Mucosa of rectum (tissue), 2 donors: ENCODE results near the gene RECQL.
"Not testable (repeated sequence)": the region's sequence is repeated elsewhere in the genome, so short reads cannot be mapped to it uniquely, and the experiment has no call there.

Source experiments
- H3K27ac ChIP-seq, 2 donors: one replicate each; pipeline ENCODE4 v1.7.0; 2013; ENCODE audit warnings: inconsistent platforms in 2 of 2, low read depth in 2 of 2, low read length in 2 of 2
- H3K27me3 ChIP-seq, 2 donors: one replicate each; pipeline ENCODE4 v1.7.0; 2013; ENCODE audit warnings: low read length in 2 of 2; ENCODE audit not compliant: control insufficient read depth in 2 of 2, insufficient read depth in 2 of 2
- H3K36me3 ChIP-seq, 2 donors: one replicate each; pipeline ENCODE4 v1.7.0; 2013; ENCODE audit warnings: low read length in 2 of 2; ENCODE audit not compliant: control insufficient read depth in 2 of 2, insufficient read depth in 2 of 2
- H3K4me1 ChIP-seq, 2 donors: one replicate each; pipeline ENCODE4 v1.7.0; 2013; ENCODE audit warnings: low read length in 2 of 2, mild to moderate bottlenecking in 1 of 2; ENCODE audit not compliant: control insufficient read depth in 2 of 2, insufficient read depth in 2 of 2
- H3K4me3 ChIP-seq, 2 donors: one replicate each; pipeline ENCODE4 v1.7.0; 2013; ENCODE audit warnings: low read length in 2 of 2
- H3K9ac ChIP-seq, 2 donors: one replicate each; pipeline ENCODE4 v1.7.0; 2013; ENCODE audit warnings: low read length in 2 of 2, low read depth in 1 of 2, mild to moderate bottlenecking in 1 of 2
- H3K9me3 ChIP-seq, 2 donors: one replicate each; pipeline ENCODE4 v1.7.0; 2013; ENCODE audit warnings: low read length in 2 of 2; ENCODE audit not compliant: control insufficient read depth in 2 of 2
- donor health status: healthy.
- donor health status: Normal muscosa, but diverticular disease.

Gene RECQL

DNA sequence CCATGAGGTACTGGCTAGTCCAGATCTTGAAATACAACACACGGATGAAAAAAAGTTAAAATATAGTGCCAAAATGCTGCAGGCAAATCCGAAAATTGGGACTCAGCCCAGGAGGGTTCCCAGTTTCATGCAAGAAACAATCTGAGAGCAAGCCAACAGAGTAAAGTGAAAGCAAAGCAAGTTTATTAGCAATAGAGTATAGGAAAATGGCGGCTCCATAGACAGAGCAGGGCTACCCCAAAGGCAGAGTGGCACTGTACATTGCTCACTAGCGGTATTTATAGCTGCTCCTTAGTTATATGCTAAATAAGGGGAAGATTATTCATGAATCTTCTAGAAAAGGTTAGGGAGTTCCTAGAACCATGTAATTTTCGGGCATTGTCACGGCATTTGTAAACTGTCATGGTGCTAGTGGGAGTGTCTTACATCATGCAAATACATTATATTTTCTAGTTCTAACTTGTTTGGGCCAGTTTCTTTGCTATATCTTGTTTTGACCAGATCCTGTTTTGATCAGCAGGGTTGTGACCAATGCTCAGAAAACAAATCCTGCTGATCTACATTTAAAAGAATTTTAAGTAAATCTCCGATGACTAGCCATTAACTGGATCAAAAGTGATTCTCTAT, 29.1 kb downstream of the RECQL start:
- Histone ChIP-seq H3K4me3 (no peak overlapping the region), H3K4me1 (no peaks in the 10 kb centered on the region), H3K36me3 (peaks cover 32 to 45% of the 10 kb centered on the region in 2 donors), H3K9ac (no peak overlapping the region), H3K27ac (no peak overlapping the region), H3K9me3 (no peaks in the 10 kb centered on the region), H3K27me3 (no peaks in the 10 kb centered on the region)

DNA sequence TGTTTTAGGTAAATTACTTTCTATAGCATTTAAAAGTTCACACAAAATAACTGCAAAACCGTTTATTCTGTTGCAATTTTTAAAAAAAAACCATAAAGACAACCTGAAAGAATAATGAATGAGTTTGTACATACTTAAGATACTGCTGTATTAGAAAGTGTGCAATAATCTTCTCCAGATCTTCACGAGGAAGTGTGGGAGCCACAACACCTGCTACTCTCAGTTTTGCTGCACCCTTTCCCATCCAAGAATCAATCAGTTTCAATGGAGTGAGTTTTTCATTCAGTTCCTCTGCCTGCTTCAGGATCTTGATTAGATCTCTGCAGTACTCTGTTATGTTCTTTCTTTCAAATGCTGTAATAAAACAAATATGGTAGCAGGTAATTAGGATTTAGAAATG, 30.1 kb downstream of the RECQL start:
- Histone ChIP-seq H3K4me1 (no peaks in the 10 kb centered on the region), H3K9ac (no peak overlapping the region), H3K4me3 (no peak overlapping the region), H3K27me3 (no peaks in the 10 kb centered on the region), H3K36me3 (peaks cover 31 to 47% of the 10 kb centered on the region in 2 donors), H3K9me3 (no peaks in the 10 kb centered on the region), H3K27ac (no peak overlapping the region)

DNA sequence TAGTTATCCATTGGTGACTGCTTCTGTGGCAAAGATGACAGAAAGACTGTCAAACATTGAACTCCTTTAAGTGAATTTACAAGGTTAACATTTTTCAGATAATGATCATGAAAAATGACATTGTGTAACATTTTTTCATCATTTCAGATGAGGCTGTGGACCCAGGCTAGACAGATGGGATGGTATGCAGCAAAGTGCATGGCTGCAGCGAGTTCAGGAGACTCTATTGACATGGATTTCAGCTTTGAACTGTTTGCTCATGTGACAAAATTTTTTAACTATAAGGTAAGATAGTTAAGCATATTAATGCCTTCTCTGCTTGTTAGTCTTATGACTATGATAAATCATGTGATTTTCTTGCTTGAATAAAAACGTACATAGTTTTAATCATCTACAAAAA, 34.1 kb downstream of the RECQL start:
- not testable (repeated sequence) for H3K4me3 ChIP-seq, H3K27ac ChIP-seq
- peaks cover 36 to 45% of the 10 kb centered on the region in 2 donors for H3K36me3 ChIP-seq

DNA sequence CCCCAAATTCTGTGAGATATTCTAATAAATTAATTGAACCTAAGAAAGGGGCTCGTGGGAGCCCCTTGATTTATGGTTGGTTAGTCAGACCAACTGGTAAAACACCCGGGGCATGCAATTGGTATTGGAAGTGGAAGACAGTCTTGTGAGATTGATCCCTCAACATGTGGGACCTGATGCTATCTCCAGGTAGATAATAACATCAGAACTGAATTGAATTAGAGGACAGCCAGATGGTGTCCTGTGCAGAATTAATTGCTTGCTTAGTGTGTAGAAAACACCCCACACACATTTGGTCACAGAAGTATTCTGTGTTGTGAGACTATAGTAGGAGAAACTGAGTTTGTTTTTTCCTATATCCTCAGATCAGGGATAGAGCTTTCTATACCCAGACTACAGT, 42.0 kb downstream of the RECQL start:
- Histone ChIP-seq H3K27me3 (no peaks in the 10 kb centered on the region), H3K4me3 (no peak overlapping the region), H3K36me3 (peaks cover 62 to 71% of the 10 kb centered on the region in 2 donors), H3K4me1 (no peaks in the 10 kb centered on the region), H3K9ac (no peak overlapping the region), H3K27ac (no peak overlapping the region), H3K9me3 (no peaks in the 10 kb centered on the region)

More for the DNA sequence above, 34.1 kb downstream of the RECQL start:
- not testable (repeated sequence) for H3K9me3 ChIP-seq, H3K4me1 ChIP-seq, H3K9ac ChIP-seq, H3K27me3 ChIP-seq

DNA sequence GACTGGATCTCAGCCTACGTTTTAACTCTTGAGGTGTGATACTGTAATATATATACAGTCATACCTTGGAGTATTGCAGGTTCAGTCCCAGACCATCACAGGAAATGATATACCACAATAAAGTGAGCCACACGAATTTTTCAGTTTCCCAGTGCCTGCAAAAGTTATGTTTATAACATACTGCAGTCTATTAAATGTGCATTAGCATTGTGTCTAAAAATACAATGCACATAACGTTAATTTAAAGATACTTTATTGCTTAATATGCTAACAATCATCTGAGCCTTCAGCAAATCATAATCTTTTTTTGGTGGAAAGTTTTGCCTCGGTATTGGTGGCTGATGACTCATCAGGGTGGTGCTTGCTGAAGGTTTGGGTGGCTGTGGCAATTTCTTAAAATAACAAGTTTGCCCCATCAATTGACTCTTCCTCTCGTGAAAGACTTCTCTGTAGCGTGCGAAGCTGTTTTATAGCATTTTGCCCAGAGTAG, 45.1 kb downstream of the RECQL start:
- Histone ChIP-seq H3K9me3 (no peaks in the 10 kb centered on the region), H3K27ac (no peak overlapping the region), H3K4me3 (no peak overlapping the region), H3K36me3 (peaks cover 49 to 59% of the 10 kb centered on the region in 2 donors), H3K4me1 (no peaks in the 10 kb centered on the region), H3K9ac (no peak overlapping the region), H3K27me3 (no peaks in the 10 kb centered on the region)

DNA sequence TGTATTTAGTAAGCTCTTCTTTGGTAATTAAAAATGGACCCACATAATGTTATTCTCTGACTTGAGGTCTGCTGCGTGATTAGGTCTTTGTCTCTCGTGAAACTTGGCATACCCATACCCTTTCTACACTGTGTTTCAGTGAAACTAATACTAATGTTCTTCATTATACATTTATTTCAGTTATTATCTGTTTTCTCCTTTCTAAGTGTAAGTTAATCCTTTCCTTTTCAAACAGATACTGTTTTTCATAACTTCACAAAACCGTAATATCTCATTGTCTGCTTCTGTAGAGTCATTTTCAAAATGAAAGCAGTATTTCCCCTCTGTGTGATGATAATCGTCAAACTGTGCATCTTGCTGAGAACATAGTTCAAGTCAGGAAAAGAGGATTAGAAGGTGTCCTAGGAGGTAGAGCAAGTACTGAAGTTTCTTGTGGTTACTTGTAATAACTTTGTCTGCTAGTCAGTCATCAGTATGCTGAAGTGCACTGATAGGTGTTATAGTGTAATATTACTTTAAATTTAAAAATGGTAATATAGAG, 48.1 kb downstream of the RECQL start:
- H3K4me1 ChIP-seq, result no peaks in the 10 kb centered on the region
- H3K27me3 ChIP-seq, result no peaks in the 10 kb centered on the region
- H3K9me3 ChIP-seq, result no peaks in the 10 kb centered on the region
- no peak overlapping the region for H3K4me3 ChIP-seq
- no peak overlapping the region for H3K27ac ChIP-seq
- H3K36me3 ChIP-seq, result peaks cover 41 to 57% of the 10 kb centered on the region in 2 donors
- H3K9ac ChIP-seq, result no peak overlapping the region

DNA sequence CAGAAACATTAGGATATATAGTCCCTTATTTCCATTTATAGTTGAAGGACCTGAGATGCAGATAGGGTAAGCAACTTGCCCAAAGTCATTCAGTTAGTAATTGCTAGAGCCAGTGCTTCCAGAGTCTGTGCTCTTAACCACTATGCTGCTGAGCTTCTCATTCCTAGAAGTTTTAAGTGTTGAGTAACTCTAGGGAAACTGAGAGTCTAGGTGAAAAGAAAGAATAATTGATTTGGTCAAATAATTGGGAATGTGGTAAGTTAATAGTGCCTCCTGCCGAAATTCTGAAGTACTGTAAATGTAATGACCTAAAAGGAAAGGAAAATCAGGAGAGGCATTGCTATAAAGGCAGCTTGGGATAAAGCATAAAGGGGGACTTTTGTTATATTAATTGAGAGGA, 49.9 kb downstream of the RECQL start:
- no peak overlapping the region for H3K27ac ChIP-seq
- H3K36me3 ChIP-seq, result peaks cover 37 to 54% of the 10 kb centered on the region in 2 donors
- H3K27me3 ChIP-seq, result no peaks in the 10 kb centered on the region

DNA sequence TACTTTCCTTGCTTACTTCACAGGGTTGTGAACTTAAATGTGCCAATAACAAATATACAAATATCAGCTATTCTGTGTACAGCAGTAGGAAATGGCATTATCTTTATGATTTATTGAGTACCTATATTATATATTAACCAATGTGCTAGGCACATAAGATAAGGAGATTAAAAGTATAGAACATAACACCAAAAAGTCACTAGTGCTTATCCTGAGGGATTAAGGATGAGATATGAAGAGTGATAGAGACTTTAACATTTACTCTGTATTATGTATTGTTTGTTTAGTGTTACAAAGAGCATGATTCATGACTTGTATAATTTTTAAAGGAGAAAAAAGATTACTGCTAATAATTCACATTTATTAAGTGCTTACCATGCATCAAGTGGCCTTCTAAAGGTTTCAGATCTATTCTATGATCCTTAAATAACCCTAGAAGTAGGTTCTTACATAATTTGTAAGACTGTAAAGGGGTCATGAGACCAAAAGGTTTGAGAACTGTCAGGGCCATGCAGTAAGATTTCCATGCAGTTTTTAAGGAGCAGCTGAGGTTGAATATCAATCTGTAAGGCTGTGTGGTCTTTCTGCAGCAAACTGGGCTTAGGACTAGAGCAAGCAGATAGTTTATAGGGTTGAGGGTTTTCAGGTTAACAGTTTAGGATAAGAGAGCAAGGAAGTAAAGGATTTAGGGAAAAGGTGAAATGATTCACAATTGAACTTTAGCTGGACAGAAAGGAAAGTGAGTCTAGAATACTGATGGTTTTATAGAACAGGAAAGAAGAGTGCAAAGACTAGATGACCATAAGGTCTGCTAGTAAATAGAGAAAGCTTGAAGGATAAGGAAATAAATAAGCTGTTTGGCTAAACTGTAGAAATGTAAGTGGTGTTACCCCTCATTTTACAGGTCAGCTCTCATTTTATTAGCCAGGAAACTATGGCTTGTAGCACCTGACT, 57.0 kb downstream of the RECQL start:
- no peaks in the 10 kb centered on the region for H3K4me1 ChIP-seq
- H3K27me3 ChIP-seq, result no peaks in the 10 kb centered on the region
- H3K4me3 ChIP-seq, result no peak overlapping the region
- no peak overlapping the region for H3K9ac ChIP-seq
- no peaks in the 10 kb centered on the region for H3K9me3 ChIP-seq
- H3K27ac ChIP-seq, result no peak overlapping the region
- peaks cover 41 to 52% of the 10 kb centered on the region in 2 donors for H3K36me3 ChIP-seq

More for the DNA sequence above, 49.9 kb downstream of the RECQL start:
- Histone ChIP-seq H3K4me1 (no peaks in the 10 kb centered on the region), H3K9ac (no peak overlapping the region), H3K9me3 (no peaks in the 10 kb centered on the region), H3K4me3 (no peak overlapping the region)

DNA sequence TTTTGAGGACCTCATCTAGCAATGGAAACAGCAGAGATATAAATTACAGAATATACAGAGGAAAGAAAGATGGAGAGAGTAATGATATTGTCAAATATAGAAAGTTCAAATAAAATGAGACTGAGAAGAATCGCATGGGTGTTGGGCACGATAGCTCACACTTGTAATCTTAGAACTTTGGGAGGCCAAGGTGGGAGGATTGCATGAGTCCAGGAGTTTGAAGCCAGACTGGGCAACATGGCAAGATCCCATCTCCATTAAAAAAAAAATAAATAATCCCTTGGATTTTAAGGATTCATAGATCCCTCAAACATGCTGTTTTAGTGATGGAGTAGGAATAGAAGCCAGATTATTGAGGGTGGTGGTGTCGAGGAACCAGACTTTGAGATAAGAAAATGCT, 62.1 kb downstream of the RECQL start:
- Histone ChIP-seq H3K27me3 (no peaks in the 10 kb centered on the region), H3K9ac (no peak overlapping the region), H3K27ac (no peak overlapping the region), H3K4me3 (no peak overlapping the region), H3K9me3 (no peaks in the 10 kb centered on the region), H3K4me1 (peaks cover 0 to 6% of the 10 kb centered on the region in 2 donors), H3K36me3 (peaks cover 17 to 18% of the 10 kb centered on the region in 2 donors)

DNA sequence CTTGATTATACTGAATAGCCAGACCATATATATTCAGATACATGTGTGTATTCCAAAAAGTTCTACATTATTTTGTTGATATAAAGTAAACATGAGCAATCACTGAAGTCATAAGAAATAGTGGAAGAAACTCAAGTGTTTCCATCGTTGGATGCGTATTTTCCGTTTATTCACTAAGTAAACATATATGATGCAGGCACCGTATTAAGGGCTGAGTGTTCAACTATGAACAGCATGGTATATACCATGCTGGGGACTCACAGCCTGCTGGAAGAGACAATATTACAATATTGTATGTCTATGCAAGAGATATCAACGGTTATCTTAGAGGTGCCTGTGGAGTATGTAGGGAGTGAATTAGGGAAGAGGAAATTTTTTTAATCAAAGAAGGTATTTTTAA, 62.8 kb downstream of the RECQL start:
- peak overlapping the region in 1 of 2 donors; percentile 91 for H3K9ac ChIP-seq
- peak overlapping the region; percentile 97 for H3K4me3 ChIP-seq
- peaks cover 0 to 4% of the 10 kb centered on the region in 2 donors for H3K27me3 ChIP-seq
- H3K9me3 ChIP-seq, result no peaks in the 10 kb centered on the region
- peaks cover 14 to 17% of the 10 kb centered on the region in 2 donors for H3K36me3 ChIP-seq
- H3K27ac ChIP-seq, result no peak overlapping the region
- peaks cover 0 to 6% of the 10 kb centered on the region in 2 donors for H3K4me1 ChIP-seq
